HG03159 (cell line): ENCODE data around the gene SUCO.
"Not testable (repeated sequence)": the region's sequence is repeated elsewhere in the genome, so short reads cannot be mapped to it uniquely, and the experiment has no call there.

Experiments used
- ATAC-seq: cut with Tn5 transposase; IDR thresholded peaks from one replicate; pipeline ENCODE4 v1.9.1; 2021; ENCODE audit warnings: mild to moderate bottlenecking, moderate library complexity; ENCODE audit not compliant: unreplicated experiment

SUCO gene

GRCh38 chr1:172603816-172604215, 70.9 kb downstream of the SUCO start:
- no peak for ATAC-seq

GRCh38 chr1:172605641-172606040, 72.7 kb downstream of the SUCO start:
- ATAC-seq = no peak

- ATAC-seq = no peak
Observed at GRCh38 chr1:172607145-172607544, 74.2 kb downstream of the SUCO start.

GRCh38 chr1:172608098-172608601, 75.2 kb downstream of the SUCO start:
- no peak for ATAC-seq

GRCh38 chr1:172609528-172609927, 76.6 kb downstream of the SUCO start:
- ATAC-seq = no peak

- ATAC-seq = no peak
Observed at GRCh38 chr1:172612478-172612877, 79.5 kb downstream of the SUCO start.

- no peak for ATAC-seq
Observed at GRCh38 chr1:172613294-172613693, 80.3 kb downstream of the SUCO start.

- no peak for ATAC-seq
Observed at GRCh38 chr1:172616195-172616594, 83.2 kb downstream of the SUCO start.

- ATAC-seq = no peak
Observed at GRCh38 chr1:172616636-172617035, 83.7 kb downstream of the SUCO start.

GRCh38 chr1:172620603-172621002, 87.7 kb downstream of the SUCO start:
- not testable (repeated sequence) for ATAC-seq

GRCh38 chr1:172622541-172622940, 89.6 kb downstream of the SUCO start:
- no peak for ATAC-seq

GRCh38 chr1:172623748-172624147, 90.8 kb downstream of the SUCO start:
- ATAC-seq = no peak

GRCh38 chr1:172626845-172627244, 93.9 kb downstream of the SUCO start:
- ATAC-seq = no peak

GRCh38 chr1:172627702-172628101, 94.8 kb downstream of the SUCO start:
- ATAC-seq = no peak

- ATAC-seq = no peak
Observed at GRCh38 chr1:172628401-172628800, 95.5 kb downstream of the SUCO start.

GRCh38 chr1:172629170-172629569, 96.2 kb downstream of the SUCO start:
- ATAC-seq = no peak

GRCh38 chr1:172629638-172630037, 96.7 kb downstream of the SUCO start:
- no peak for ATAC-seq

GRCh38 chr1:172630056-172630818, 97.3 kb downstream of the SUCO start:
- no peak for ATAC-seq

GRCh38 chr1:172630868-172631267, 97.9 kb downstream of the SUCO start:
- ATAC-seq = no peak

- no peak for ATAC-seq
Observed at GRCh38 chr1:172637522-172637921, 104.6 kb downstream of the SUCO start.

GRCh38 chr1:172638249-172638648, 105.3 kb downstream of the SUCO start:
- no peak for ATAC-seq

- peak; percentile 68 for ATAC-seq
Observed at GRCh38 chr1:172638885-172639831, 106.2 kb downstream of the SUCO start.
